K562 (cell line): Measurements from ENCODE around the gene SARS2. TPM values are rescaled to one million over a fixed set of nuclear protein-coding genes. Genes with fewer than 3 reads are reported as not detected.

Source experiments
- ARID1B ChIP-seq: fragments of 450-650 bp; IDR thresholded peaks from 2 replicates; pipeline ENCODE4 v1.6.1; 2016; ENCODE audit warnings: antibody characterized with exemption, mild to moderate bottlenecking, inconsistent platforms
- HOXB6 ChIP-seq: fragments of 250-450 bp; sonication (Bioruptor Pico); IDR thresholded peaks from 2 replicates; pipeline ENCODE4 v1.5.1; 2022; ENCODE audit warnings: mild to moderate bottlenecking, borderline replicate concordance
- MCM2 ChIP-seq: fragments of 450-650 bp; IDR thresholded peaks from 2 replicates; pipeline ENCODE4 v1.6.1; 2017; ENCODE audit warnings: low read depth, mild to moderate bottlenecking
- TCF3 ChIP-seq: sonication (generic); formaldehyde crosslinking; IDR thresholded peaks from 2 replicates; pipeline ENCODE4 v1.4.0; 2020; ENCODE audit warnings: mild to moderate bottlenecking, missing genetic modification reagents
- ZNF507 ChIP-seq: conservative IDR thresholded peaks from 2 replicates; pipeline ENCODE4 v1.6.1; 2017; ENCODE audit warnings: missing genetic modification characterization, missing compliant biosample characterization
- polyA plus RNA-seq, 8 experiments: library from polyadenylated mRNA; depleted of rRNA in 4 of 8; stranded (reverse) in 5 of 8; unstranded in 3 of 8; fragments of >200 nt; fragmentation: Nextera tagmentation in 2 of 8; fragmentation: Illumina TruSeq in 1 of 8; extraction: Ambion mirVana in 2 of 8; extraction: Trizol in 1 of 8; gene quantifications; 2 replicates each; pipeline versions ENCODE4 v1.2.1 to v1.2.3, GENCODE V29; 2011 to 2014; ENCODE audit warnings: inconsistent platforms in 1 of 8, missing spikeins in 1 of 8
- total RNA-seq, 7 experiments: library from RNA; depleted of rRNA in 6 of 7; stranded (reverse); fragments of >200 nt in 6 of 7; fragmentation: Illumina TruSeq in 2 of 7; extraction: Trizol in 2 of 7; gene quantifications; 2 replicates each; pipeline versions ENCODE4 v1.2.1 to v1.2.3, GENCODE V29; 2011 to 2021; ENCODE audit warnings: low replicate concordance in 1 of 7
- TF ChIP-seq, protein P1 (sequence below): fragments of 200-600 bp; sonication (generic); IDR thresholded peaks from one replicate; pipeline ENCODE4 v1.6.1; 2012; ENCODE audit warnings: mild to moderate bottlenecking, low read depth, low read length, inconsistent platforms
- TF ChIP-seq, protein P2 (sequence below): fragments of 250-450 bp; sonication (Bioruptor Pico); IDR thresholded peaks from 2 replicates; pipeline ENCODE4 v1.4.0; 2020
- TF ChIP-seq, protein P3 (sequence below): fragments of 450-650 bp; conservative IDR thresholded peaks from 2 replicates; pipeline ENCODE4 v1.6.1; 2016; ENCODE audit warnings: missing genetic modification characterization, low read depth, mild to moderate bottlenecking, control low read depth, missing compliant biosample characterization

The SARS2 gene
- total and polyA plus RNA-seq, 9 of the 15 experiments (the other 6 are each of a cell fraction or from before 2014, with no cell fraction given): 3.1 to 59.1 (median 31.7) TPM

GRCh38 chr19:38920602-38921419 is 9.8 kb downstream of the SARS2 start (continued):
- TF ChIP-seq, protein P1, sequence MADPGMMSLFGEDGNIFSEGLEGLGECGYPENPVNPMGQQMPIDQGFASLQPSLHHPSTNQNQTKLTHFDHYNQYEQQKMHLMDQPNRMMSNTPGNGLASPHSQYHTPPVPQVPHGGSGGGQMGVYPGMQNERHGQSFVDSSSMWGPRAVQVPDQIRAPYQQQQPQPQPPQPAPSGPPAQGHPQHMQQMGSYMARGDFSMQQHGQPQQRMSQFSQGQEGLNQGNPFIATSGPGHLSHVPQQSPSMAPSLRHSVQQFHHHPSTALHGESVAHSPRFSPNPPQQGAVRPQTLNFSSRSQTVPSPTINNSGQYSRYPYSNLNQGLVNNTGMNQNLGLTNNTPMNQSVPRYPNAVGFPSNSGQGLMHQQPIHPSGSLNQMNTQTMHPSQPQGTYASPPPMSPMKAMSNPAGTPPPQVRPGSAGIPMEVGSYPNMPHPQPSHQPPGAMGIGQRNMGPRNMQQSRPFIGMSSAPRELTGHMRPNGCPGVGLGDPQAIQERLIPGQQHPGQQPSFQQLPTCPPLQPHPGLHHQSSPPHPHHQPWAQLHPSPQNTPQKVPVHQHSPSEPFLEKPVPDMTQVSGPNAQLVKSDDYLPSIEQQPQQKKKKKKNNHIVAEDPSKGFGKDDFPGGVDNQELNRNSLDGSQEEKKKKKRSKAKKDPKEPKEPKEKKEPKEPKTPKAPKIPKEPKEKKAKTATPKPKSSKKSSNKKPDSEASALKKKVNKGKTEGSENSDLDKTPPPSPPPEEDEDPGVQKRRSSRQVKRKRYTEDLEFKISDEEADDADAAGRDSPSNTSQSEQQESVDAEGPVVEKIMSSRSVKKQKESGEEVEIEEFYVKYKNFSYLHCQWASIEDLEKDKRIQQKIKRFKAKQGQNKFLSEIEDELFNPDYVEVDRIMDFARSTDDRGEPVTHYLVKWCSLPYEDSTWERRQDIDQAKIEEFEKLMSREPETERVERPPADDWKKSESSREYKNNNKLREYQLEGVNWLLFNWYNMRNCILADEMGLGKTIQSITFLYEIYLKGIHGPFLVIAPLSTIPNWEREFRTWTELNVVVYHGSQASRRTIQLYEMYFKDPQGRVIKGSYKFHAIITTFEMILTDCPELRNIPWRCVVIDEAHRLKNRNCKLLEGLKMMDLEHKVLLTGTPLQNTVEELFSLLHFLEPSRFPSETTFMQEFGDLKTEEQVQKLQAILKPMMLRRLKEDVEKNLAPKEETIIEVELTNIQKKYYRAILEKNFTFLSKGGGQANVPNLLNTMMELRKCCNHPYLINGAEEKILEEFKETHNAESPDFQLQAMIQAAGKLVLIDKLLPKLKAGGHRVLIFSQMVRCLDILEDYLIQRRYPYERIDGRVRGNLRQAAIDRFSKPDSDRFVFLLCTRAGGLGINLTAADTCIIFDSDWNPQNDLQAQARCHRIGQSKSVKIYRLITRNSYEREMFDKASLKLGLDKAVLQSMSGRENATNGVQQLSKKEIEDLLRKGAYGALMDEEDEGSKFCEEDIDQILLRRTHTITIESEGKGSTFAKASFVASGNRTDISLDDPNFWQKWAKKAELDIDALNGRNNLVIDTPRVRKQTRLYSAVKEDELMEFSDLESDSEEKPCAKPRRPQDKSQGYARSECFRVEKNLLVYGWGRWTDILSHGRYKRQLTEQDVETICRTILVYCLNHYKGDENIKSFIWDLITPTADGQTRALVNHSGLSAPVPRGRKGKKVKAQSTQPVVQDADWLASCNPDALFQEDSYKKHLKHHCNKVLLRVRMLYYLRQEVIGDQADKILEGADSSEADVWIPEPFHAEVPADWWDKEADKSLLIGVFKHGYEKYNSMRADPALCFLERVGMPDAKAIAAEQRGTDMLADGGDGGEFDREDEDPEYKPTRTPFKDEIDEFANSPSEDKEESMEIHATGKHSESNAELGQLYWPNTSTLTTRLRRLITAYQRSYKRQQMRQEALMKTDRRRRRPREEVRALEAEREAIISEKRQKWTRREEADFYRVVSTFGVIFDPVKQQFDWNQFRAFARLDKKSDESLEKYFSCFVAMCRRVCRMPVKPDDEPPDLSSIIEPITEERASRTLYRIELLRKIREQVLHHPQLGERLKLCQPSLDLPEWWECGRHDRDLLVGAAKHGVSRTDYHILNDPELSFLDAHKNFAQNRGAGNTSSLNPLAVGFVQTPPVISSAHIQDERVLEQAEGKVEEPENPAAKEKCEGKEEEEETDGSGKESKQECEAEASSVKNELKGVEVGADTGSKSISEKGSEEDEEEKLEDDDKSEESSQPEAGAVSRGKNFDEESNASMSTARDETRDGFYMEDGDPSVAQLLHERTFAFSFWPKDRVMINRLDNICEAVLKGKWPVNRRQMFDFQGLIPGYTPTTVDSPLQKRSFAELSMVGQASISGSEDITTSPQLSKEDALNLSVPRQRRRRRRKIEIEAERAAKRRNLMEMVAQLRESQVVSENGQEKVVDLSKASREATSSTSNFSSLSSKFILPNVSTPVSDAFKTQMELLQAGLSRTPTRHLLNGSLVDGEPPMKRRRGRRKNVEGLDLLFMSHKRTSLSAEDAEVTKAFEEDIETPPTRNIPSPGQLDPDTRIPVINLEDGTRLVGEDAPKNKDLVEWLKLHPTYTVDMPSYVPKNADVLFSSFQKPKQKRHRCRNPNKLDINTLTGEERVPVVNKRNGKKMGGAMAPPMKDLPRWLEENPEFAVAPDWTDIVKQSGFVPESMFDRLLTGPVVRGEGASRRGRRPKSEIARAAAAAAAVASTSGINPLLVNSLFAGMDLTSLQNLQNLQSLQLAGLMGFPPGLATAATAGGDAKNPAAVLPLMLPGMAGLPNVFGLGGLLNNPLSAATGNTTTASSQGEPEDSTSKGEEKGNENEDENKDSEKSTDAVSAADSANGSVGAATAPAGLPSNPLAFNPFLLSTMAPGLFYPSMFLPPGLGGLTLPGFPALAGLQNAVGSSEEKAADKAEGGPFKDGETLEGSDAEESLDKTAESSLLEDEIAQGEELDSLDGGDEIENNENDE: no peak
- no peak for TF ChIP-seq ARID1B
- no peak for TF ChIP-seq HOXB6
- TF ChIP-seq, protein P2, sequence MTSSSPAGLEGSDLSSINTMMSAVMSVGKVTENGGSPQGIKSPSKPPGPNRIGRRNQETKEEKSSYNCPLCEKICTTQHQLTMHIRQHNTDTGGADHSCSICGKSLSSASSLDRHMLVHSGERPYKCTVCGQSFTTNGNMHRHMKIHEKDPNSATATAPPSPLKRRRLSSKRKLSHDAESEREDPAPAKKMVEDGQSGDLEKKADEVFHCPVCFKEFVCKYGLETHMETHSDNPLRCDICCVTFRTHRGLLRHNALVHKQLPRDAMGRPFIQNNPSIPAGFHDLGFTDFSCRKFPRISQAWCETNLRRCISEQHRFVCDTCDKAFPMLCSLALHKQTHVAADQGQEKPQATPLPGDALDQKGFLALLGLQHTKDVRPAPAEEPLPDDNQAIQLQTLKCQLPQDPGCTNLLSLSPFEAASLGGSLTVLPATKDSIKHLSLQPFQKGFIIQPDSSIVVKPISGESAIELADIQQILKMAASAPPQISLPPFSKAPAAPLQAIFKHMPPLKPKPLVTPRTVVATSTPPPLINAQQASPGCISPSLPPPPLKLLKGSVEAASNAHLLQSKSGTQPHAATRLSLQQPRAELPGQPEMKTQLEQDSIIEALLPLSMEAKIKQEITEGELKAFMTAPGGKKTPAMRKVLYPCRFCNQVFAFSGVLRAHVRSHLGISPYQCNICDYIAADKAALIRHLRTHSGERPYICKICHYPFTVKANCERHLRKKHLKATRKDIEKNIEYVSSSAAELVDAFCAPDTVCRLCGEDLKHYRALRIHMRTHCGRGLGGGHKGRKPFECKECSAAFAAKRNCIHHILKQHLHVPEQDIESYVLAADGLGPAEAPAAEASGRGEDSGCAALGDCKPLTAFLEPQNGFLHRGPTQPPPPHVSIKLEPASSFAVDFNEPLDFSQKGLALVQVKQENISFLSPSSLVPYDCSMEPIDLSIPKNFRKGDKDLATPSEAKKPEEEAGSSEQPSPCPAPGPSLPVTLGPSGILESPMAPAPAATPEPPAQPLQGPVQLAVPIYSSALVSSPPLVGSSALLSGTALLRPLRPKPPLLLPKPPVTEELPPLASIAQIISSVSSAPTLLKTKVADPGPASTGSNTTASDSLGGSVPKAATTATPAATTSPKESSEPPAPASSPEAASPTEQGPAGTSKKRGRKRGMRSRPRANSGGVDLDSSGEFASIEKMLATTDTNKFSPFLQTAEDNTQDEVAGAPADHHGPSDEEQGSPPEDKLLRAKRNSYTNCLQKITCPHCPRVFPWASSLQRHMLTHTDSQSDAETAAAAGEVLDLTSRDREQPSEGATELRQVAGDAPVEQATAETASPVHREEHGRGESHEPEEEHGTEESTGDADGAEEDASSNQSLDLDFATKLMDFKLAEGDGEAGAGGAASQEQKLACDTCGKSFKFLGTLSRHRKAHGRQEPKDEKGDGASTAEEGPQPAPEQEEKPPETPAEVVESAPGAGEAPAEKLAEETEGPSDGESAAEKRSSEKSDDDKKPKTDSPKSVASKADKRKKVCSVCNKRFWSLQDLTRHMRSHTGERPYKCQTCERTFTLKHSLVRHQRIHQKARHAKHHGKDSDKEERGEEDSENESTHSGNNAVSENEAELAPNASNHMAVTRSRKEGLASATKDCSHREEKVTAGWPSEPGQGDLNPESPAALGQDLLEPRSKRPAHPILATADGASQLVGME: no peak
- TF ChIP-seq TCF3 (CRISPR knock-in tag): no peak
- TF ChIP-seq MCM2: no peak
- no peak for TF ChIP-seq ZNF507 (tag)
- TF ChIP-seq, protein P3, sequence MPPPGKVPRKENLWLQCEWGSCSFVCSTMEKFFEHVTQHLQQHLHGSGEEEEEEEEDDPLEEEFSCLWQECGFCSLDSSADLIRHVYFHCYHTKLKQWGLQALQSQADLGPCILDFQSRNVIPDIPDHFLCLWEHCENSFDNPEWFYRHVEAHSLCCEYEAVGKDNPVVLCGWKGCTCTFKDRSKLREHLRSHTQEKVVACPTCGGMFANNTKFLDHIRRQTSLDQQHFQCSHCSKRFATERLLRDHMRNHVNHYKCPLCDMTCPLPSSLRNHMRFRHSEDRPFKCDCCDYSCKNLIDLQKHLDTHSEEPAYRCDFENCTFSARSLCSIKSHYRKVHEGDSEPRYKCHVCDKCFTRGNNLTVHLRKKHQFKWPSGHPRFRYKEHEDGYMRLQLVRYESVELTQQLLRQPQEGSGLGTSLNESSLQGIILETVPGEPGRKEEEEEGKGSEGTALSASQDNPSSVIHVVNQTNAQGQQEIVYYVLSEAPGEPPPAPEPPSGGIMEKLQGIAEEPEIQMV (tag): no peak
